Measurements from ENCODE around the gene HIVEP3. TPM values are rescaled to one million over a fixed set of nuclear protein-coding genes. Genes with fewer than 3 reads are reported as not detected.

Gene HIVEP3
- polyA plus RNA-seq, 1 donor (not counting 4 experiments of a cell fraction or from before 2014, with no cell fraction given), result 1.1 TPM

DNA sequence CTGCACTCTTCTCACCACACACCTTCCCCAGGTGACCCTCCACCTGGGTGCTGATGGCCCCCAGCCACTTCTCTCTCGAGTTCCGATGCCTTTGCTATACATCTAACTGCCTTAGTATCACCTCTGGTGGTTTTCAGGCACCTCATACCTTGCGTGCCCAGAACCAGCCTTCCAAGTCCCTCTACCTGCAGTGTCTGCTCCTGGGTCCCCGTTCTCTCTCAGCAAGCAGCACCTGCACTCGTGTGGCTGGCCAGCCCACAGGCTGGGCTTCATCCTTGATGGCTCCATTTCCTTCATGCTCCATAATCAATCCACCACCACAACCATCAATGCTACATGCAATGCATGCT, 385.0 kb downstream of the HIVEP3 start:
- Histone ChIP-seq H3K9ac (ENCODE audit: control insufficient read depth, extremely low read depth, insufficient read depth, low read length) (no peak overlapping the region), H3K4me1 (ENCODE audit: control insufficient read depth, extremely low read depth, insufficient read depth, low read length) (no peaks in the 10 kb centered on the region), H3K4me3 (ENCODE audit: control insufficient read depth in 2 of 3, extremely low read depth in 1 of 3, insufficient read depth in 2 of 3, low read depth in 1 of 3, low read length in 3 of 3) (no peak overlapping the region), H4K20me1 (ENCODE audit: control insufficient read depth, extremely low read depth, insufficient read depth, low read length) (no peaks in the 10 kb centered on the region), H3K36me3 (ENCODE audit: control insufficient read depth in 2 of 2, extremely low read depth in 1 of 2, insufficient read depth in 2 of 2, low read length in 2 of 2) (no peaks in the 10 kb centered on the region), H3K79me2 (ENCODE audit: control insufficient read depth, insufficient read depth, low read length) (no peaks in the 10 kb centered on the region), H3K27ac (ENCODE audit: control insufficient read depth, insufficient read depth, low read length) (no peak overlapping the region), H2AFZ (ENCODE audit: control insufficient read depth, low read length) (no peak overlapping the region), H3K27me3 (ENCODE audit: control insufficient read depth, extremely low read depth, insufficient read depth, low read length) (peaks cover 13% of the 10 kb centered on the region), H3K9me3 (ENCODE audit: control insufficient read depth, low read depth, low read length) (no peaks in the 10 kb centered on the region), H3K9me1 (ENCODE audit: control insufficient read depth, extremely low read depth, insufficient read depth, low read length) (no peaks in the 10 kb centered on the region), H3K4me2 (ENCODE audit: control insufficient read depth, extremely low read depth, insufficient read depth, low read depth, low read length) (no peak overlapping the region)
- DNase-seq (ENCODE audit: low read depth, low spot score) (no peak), FAIRE-seq (no peak)
- dilution Hi-C loops (cut with MboI; ENCODE audit: extremely low pct_ligation_motif_present, low sequenced_read_pairs), result no loop called here
- TF ChIP-seq, protein P1, sequence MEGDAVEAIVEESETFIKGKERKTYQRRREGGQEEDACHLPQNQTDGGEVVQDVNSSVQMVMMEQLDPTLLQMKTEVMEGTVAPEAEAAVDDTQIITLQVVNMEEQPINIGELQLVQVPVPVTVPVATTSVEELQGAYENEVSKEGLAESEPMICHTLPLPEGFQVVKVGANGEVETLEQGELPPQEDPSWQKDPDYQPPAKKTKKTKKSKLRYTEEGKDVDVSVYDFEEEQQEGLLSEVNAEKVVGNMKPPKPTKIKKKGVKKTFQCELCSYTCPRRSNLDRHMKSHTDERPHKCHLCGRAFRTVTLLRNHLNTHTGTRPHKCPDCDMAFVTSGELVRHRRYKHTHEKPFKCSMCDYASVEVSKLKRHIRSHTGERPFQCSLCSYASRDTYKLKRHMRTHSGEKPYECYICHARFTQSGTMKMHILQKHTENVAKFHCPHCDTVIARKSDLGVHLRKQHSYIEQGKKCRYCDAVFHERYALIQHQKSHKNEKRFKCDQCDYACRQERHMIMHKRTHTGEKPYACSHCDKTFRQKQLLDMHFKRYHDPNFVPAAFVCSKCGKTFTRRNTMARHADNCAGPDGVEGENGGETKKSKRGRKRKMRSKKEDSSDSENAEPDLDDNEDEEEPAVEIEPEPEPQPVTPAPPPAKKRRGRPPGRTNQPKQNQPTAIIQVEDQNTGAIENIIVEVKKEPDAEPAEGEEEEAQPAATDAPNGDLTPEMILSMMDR (optimal IDR thresholded peaks at IDR 0.05 in 1 of 3, IDR thresholded peaks at IDR 0.05 in 1 of 3, conservative IDR thresholded peaks at IDR 0.05 in 1 of 3; ENCODE audit: extremely low read depth in 1 of 3, insufficient read depth in 2 of 3, low read length in 3 of 3), result no peak
- no peak for TF ChIP-seq EZH2 (IDR thresholded peaks at IDR 0.05; ENCODE audit: low read length)

DNA sequence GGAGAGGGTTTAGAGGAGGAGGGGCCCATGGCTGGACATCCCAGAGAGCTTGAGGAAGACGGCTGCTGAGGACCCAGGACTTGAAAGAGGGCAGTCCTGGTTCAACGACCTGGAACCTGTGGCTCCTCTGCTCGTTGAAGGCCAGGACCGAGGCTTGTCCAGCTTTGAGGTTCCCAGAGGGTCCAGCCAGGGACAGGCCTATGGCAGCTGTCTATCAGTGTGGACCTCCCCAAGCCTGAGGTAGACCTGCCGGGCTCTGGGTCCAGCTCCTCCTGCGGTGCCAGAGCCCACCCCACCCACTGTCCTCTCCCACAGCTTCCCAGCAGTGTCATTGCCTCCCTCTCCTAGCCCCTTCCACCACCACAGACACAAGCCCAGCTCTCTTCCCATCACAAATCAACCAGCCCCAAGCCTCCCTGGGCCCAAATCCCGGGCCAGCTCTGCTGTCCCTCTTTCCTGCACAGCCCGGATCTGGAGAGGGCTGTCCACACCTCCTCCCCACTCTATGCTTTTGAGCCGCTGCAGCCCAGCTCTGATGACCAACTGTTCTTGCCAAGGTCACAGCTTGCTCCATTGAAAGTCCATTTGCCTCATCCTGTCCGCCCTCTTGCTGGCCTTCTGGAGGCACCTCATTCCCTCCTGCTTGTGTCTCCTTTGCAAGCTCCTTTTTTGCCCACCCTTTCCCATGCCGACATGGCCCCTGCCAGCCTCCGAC, 385.5 kb downstream of the HIVEP3 start:
- H3K4me1 ChIP-seq (ENCODE audit: control insufficient read depth, extremely low read depth, insufficient read depth, low read length), result no peaks in the 10 kb centered on the region
- no peak for FAIRE-seq
- peaks cover 13% of the 10 kb centered on the region for H3K27me3 ChIP-seq (ENCODE audit: control insufficient read depth, extremely low read depth, insufficient read depth, low read length)
- H3K79me2 ChIP-seq (ENCODE audit: control insufficient read depth, insufficient read depth, low read length), result no peaks in the 10 kb centered on the region
- H2AFZ ChIP-seq (ENCODE audit: control insufficient read depth, low read length), result no peak overlapping the region
- H3K9ac ChIP-seq (ENCODE audit: control insufficient read depth, extremely low read depth, insufficient read depth, low read length), result no peak overlapping the region
- H3K27ac ChIP-seq (ENCODE audit: control insufficient read depth, insufficient read depth, low read length), result no peak overlapping the region
- H3K4me2 ChIP-seq (ENCODE audit: control insufficient read depth, extremely low read depth, insufficient read depth, low read depth, low read length), result no peak overlapping the region
- H4K20me1 ChIP-seq (ENCODE audit: control insufficient read depth, extremely low read depth, insufficient read depth, low read length), result no peaks in the 10 kb centered on the region
- H3K9me1 ChIP-seq (ENCODE audit: control insufficient read depth, extremely low read depth, insufficient read depth, low read length), result no peaks in the 10 kb centered on the region
- dilution Hi-C loops (cut with MboI; ENCODE audit: extremely low pct_ligation_motif_present, low sequenced_read_pairs), result no loop called here
- H3K9me3 ChIP-seq (ENCODE audit: control insufficient read depth, low read depth, low read length), result no peaks in the 10 kb centered on the region
- no peak overlapping the region for H3K4me3 ChIP-seq (ENCODE audit: control insufficient read depth in 2 of 3, extremely low read depth in 1 of 3, insufficient read depth in 2 of 3, low read depth in 1 of 3, low read length in 3 of 3)
- DNase-seq (ENCODE audit: low read depth, low spot score), result no peak
- TF ChIP-seq, protein P1 (optimal IDR thresholded peaks at IDR 0.05 in 1 of 3, IDR thresholded peaks at IDR 0.05 in 1 of 3, conservative IDR thresholded peaks at IDR 0.05 in 1 of 3; ENCODE audit: extremely low read depth in 1 of 3, insufficient read depth in 2 of 3, low read length in 3 of 3), result no peak
- TF ChIP-seq EZH2 (IDR thresholded peaks at IDR 0.05; ENCODE audit: low read length), result no peak
- H3K36me3 ChIP-seq (ENCODE audit: control insufficient read depth in 2 of 2, extremely low read depth in 1 of 2, insufficient read depth in 2 of 2, low read length in 2 of 2), result no peaks in the 10 kb centered on the region

Data from keratinocyte (primary cell).